Endodermal cell (in vitro differentiated cells): ENCODE data around the gene KIF20B. TPM values are rescaled to one million over a fixed set of nuclear protein-coding genes. Genes with fewer than 3 reads are reported as not detected.

ENCODE experiments used
- DNase-seq: peaks from one replicate; pipeline ENCODE4 v3.0.0-alpha.2; 2017
- H3K27ac ChIP-seq: 2 replicates; pipeline ENCODE4 v1.5.1; 2013; ENCODE audit warnings: mild to moderate bottlenecking, low read depth, low read length, moderate library complexity
- H3K27me3 ChIP-seq: 2 replicates; pipeline ENCODE4 v1.6.1; 2013; ENCODE audit warnings: mild to moderate bottlenecking, low read length, moderate library complexity; ENCODE audit not compliant: insufficient read depth, control insufficient read depth, poor library complexity, severe bottlenecking
- H3K36me3 ChIP-seq: 2 replicates; pipeline ENCODE4 v1.7.0; 2013; ENCODE audit warnings: mild to moderate bottlenecking, low read length, moderate library complexity; ENCODE audit not compliant: control insufficient read depth, insufficient read depth
- H3K4me1 ChIP-seq: one replicate; pipeline ENCODE4 v1.7.0; 2013; ENCODE audit warnings: low read length; ENCODE audit not compliant: control insufficient read depth, insufficient read depth
- H3K4me3 ChIP-seq: 2 replicates; pipeline ENCODE4 v1.5.1; 2013; ENCODE audit warnings: mild to moderate bottlenecking, low read length, moderate library complexity
- H3K9ac ChIP-seq: 2 replicates; pipeline ENCODE4 v1.6.1; 2013; ENCODE audit warnings: mild to moderate bottlenecking, low read length, moderate library complexity; ENCODE audit not compliant: poor library complexity, severe bottlenecking; ENCODE audit errors: extremely low read depth
- H3K9me3 ChIP-seq: 2 replicates; pipeline ENCODE4 v1.6.1; 2013; ENCODE audit warnings: mild to moderate bottlenecking, low read length, moderate library complexity; ENCODE audit not compliant: control insufficient read depth
- H3K27ac Mint-ChIP-seq: 2 replicates; pipeline ENCODE4 v1.8.0; 2020; ENCODE audit warnings: mixed read lengths
- H3K27me3 Mint-ChIP-seq: 2 replicates; pipeline ENCODE4 v1.8.0; 2021; ENCODE audit warnings: mild to moderate bottlenecking, mixed read lengths; ENCODE audit not compliant: insufficient read depth
- H3K36me3 Mint-ChIP-seq: 2 replicates; pipeline ENCODE4 v1.8.0; 2020; ENCODE audit warnings: low read depth, mixed read lengths
- H3K4me1 Mint-ChIP-seq: 2 replicates; pipeline ENCODE4 v1.8.0; 2020; ENCODE audit warnings: mixed read lengths
- H3K4me3 Mint-ChIP-seq: 2 replicates; pipeline ENCODE4 v1.8.0; 2020; ENCODE audit warnings: mild to moderate bottlenecking, moderate library complexity, mixed read lengths
- H3K9me3 Mint-ChIP-seq: 2 replicates; pipeline ENCODE4 v1.8.0; 2020; ENCODE audit warnings: mild to moderate bottlenecking, mixed read lengths
- CTCF ChIP-seq: fragments of 200-600 bp; sonication (generic); conservative IDR thresholded peaks from 2 replicates; pipeline ENCODE4 v1.5.0; 2021; ENCODE audit warnings: antibody characterized with exemption, mild to moderate bottlenecking
- WGBS, 2 experiments: methylation state at CpG; one replicate each; pipeline versions ENCODE4 v1.1.5 to v1.1.7; 2013; ENCODE audit warnings: missing lambda C conversion rate in 2 of 2, mixed read lengths in 1 of 2; ENCODE audit not compliant: insufficient coverage in 1 of 2, insufficient read length in 1 of 2; 5-methylcytosine and 5-hydroxymethylcytosine counted together
- total RNA-seq, 2 donors: library from RNA; stranded (reverse); fragmentation: NEBNext Ultra II Directional in 1 of 2; extraction: Animal tissue kit (Norgen Biotek cat#: 25700) in 1 of 2; gene quantifications; 2 replicates in 1 of 2; 3 replicates in 1 of 2; pipeline ENCODE4 v1.2.1, GENCODE V29; 2021

KIF20B gene
- total RNA-seq, 2 donors from 2014 or later = 43.4 to 43.7 TPM

GRCh38 chr10:89697946-89698345 lies 3.4 kb upstream of the KIF20B start:
- no peaks in the 10 kb centered on the region for H3K27me3 ChIP-seq
- no peak overlapping the region for H3K4me3 Mint-ChIP-seq
- H3K9me3 ChIP-seq = peaks cover 5% of the 10 kb centered on the region
- peaks cover 4% of the 10 kb centered on the region for H3K4me1 ChIP-seq
- H3K27me3 Mint-ChIP-seq = no peaks in the 10 kb centered on the region
- 95% methylated on average over 3 of the region's 3 CpGs; no CpG with 5 or more reads in 1 of the 2 experiments for WGBS, 2 experiments
- H3K27ac Mint-ChIP-seq = no peak overlapping the region
- no peak for TF ChIP-seq CTCF
- peaks cover 35% of the 10 kb centered on the region for H3K4me1 Mint-ChIP-seq
- H3K36me3 Mint-ChIP-seq = no peaks in the 10 kb centered on the region
- H3K4me3 ChIP-seq = no peak overlapping the region
- H3K9ac ChIP-seq = no peak overlapping the region
- DNase-seq = no peak
- H3K9me3 Mint-ChIP-seq = peaks cover 3% of the 10 kb centered on the region
- no peaks in the 10 kb centered on the region for H3K36me3 ChIP-seq
- no peak overlapping the region for H3K27ac ChIP-seq

DNA sequence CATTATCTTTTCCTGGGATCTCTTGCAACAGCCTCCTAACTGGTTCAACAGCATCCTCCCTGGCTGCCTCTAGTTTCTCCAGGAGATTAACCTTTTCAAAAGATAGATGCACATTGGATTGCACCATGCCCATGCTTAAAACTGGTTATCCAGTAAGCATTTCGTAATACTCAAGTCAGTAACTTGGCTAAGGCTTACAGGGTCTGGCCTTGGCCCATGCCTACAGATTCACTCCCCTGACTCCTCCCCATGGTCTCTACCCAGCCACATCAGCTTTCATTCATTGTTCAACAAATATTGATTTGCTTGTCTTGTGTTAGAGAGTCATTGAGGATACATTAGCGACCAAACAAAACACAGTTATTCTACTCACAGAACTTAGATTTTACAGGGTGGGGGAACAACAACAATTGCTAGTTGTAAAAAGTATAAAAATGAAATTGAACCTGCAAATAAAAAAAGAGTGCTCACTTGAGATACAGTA lies 1.8 kb upstream of the KIF20B start:
- no peak for TF ChIP-seq CTCF
- Histone ChIP-seq H3K9me3 (peaks cover 5% of the 10 kb centered on the region), H3K27ac (no peak overlapping the region), H3K4me1 (peaks cover 6% of the 10 kb centered on the region), H3K9ac (no peak overlapping the region), H3K36me3 (no peaks in the 10 kb centered on the region), H3K27me3 (no peaks in the 10 kb centered on the region), H3K4me3 (no peak overlapping the region)
- 92 to 100% methylated on average over 1 to 2 of the region's 2 CpGs for WGBS, 2 experiments
- DNase-seq = no peak
- Mint-ChIP-seq H3K4me3 (peak overlapping the region; percentile 97), H3K36me3 (no peaks in the 10 kb centered on the region), H3K27me3 (no peaks in the 10 kb centered on the region), H3K27ac (no peak overlapping the region), H3K4me1 (peaks cover 29% of the 10 kb centered on the region), H3K9me3 (peaks cover 3% of the 10 kb centered on the region)

DNA sequence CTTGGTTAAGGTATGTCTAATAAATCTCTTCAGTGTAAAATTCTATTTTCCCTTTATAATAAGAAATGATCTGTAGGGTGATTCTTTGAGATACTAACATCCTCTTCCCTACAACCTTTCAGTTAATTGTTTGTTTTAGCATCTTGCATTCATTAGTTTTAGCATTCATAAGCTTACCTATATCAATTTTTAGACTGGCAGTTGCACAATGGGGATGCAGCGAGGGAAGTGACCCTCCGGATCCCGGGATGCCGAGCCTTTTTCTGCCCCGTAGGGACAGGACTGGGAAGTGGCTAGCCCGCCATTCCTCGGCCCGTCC lies 508 bp upstream of the KIF20B start:
- WGBS, 2 experiments = 0 to 1% methylated on average over 8 of the region's 8 CpGs
- no peaks in the 10 kb centered on the region for H3K27me3 ChIP-seq
- peaks cover 7% of the 10 kb centered on the region for H3K36me3 ChIP-seq
- H3K4me1 ChIP-seq = peaks cover 6% of the 10 kb centered on the region
- Mint-ChIP-seq H3K4me3 (peak overlapping the region; percentile 97), H3K4me1 (peaks cover 30% of the 10 kb centered on the region), H3K36me3 (peaks cover 4% of the 10 kb centered on the region), H3K27me3 (no peaks in the 10 kb centered on the region), H3K27ac (peak overlapping the region; percentile 100), H3K9me3 (peaks cover 2% of the 10 kb centered on the region)
- H3K27ac ChIP-seq = peak overlapping the region; percentile 70
- H3K9me3 ChIP-seq = no peaks in the 10 kb centered on the region
- H3K4me3 ChIP-seq = peak overlapping the region; percentile 97
- no peak for TF ChIP-seq CTCF
- no peak for DNase-seq
- peak overlapping the region; percentile 68 for H3K9ac ChIP-seq
